K562 (cell line): ENCODE data around the gene FUT8. TPM values are rescaled to one million over a fixed set of nuclear protein-coding genes. Genes with fewer than 3 reads are reported as not detected.

Experiments used
- ATAC-seq: fragments of 200-7000 bp; cut with Tn5 transposase; 3 replicates; pipeline ENCODE4 v1.9.1; 2020; ENCODE audit warnings: moderate library complexity
- BruUV-seq: library from RNA; stranded (reverse); fragments of 400-500 nt; replicated peaks from 2 replicates; lab custom pipeline; 2021; lab: Mats Ljungman, UMichigan
- CTCF ChIA-PET: fragments of 300-600 bp; formaldehyde crosslinking; extraction: SDS; loops from one replicate; lab custom pipeline; 2021; ENCODE audit warnings: low intra/inter-chr PET ratio; lab: Yijun Ruan, JAX
- POLR2A ChIA-PET: fragments of 300-600, 350-650 bp; sonication (Branson Sonifier 250); formaldehyde crosslinking; extraction: SDS; loops from one replicate; lab custom pipeline; 2021; ENCODE audit warnings: antibody characterized with exemption, inconsistent platforms; lab: Yijun Ruan, JAX
- DNase-seq, 4 experiments: peaks; one replicate each; pipeline versions ENCODE4 v3.0.0 to v3.0.0-alpha.2; 2011 to 2018; ENCODE audit warnings: low spot score in 3 of 4, mixed read lengths in 3 of 4; ENCODE audit errors: extremely low read depth in 1 of 4
- FAIRE-seq: peaks from 2 replicates; lab custom pipeline; 2011; peaks lifted over from hg19 to GRCh38; lab: Jason Lieb, UNC
- H2AFZ ChIP-seq: 2 replicates; pipeline ENCODE4 v1.6.0; 2011; ENCODE audit warnings: low read depth, low read length, control low read depth, inconsistent platforms
- H3K27ac ChIP-seq: fragments of 200-600 bp; 3 replicates; pipeline ENCODE4 v1.8.0; 2011; ENCODE audit warnings: low read depth, mild to moderate bottlenecking, control low read depth, inconsistent platforms, low read length, moderate library complexity, mixed read lengths; ENCODE audit errors: extremely low read depth
- H3K27me3 ChIP-seq, 2 experiments: fragments of 300-600 bp in 1 of 2; 2 replicates in 1 of 2; 3 replicates in 1 of 2; pipeline versions ENCODE4 v1.6.0 to v1.8.0; 2011; ENCODE audit warnings: inconsistent platforms in 2 of 2, low read length in 2 of 2, mild to moderate bottlenecking in 1 of 2, mixed read lengths in 1 of 2, moderate library complexity in 1 of 2; ENCODE audit not compliant: control insufficient read depth in 2 of 2, insufficient read depth in 2 of 2
- H3K36me3 ChIP-seq: fragments of 300-600 bp; 3 replicates; pipeline ENCODE4 v1.8.0; 2011; ENCODE audit warnings: mild to moderate bottlenecking, low read length, inconsistent platforms; ENCODE audit not compliant: control insufficient read depth, insufficient read depth
- H3K4me1 ChIP-seq, 2 experiments: fragments of 200-600 bp in 1 of 2; replicated peaks in 1 of 2; 2 replicates in 1 of 2; 3 replicates in 1 of 2; pipeline versions ENCODE4 v1.5.1 to v1.8.0; 2011; ENCODE audit warnings: inconsistent platforms in 2 of 2, low read length in 2 of 2, mild to moderate bottlenecking in 1 of 2, mixed read lengths in 1 of 2, moderate library complexity in 1 of 2; ENCODE audit not compliant: control insufficient read depth in 2 of 2, insufficient read depth in 2 of 2
- H3K4me2 ChIP-seq: 2 replicates; pipeline ENCODE4 v1.6.1; 2011; ENCODE audit warnings: low read length, control low read depth, inconsistent platforms, mixed read lengths; ENCODE audit not compliant: insufficient read depth
- H3K4me3 ChIP-seq: fragments of 200-600 bp; sonication (generic), shearing (Covaris generic); 2 replicates; pipeline ENCODE4 v1.5.1; 2016; ENCODE audit warnings: control low read depth, inconsistent platforms
- H3K79me2 ChIP-seq: fragments of 200-600 bp; 3 replicates; pipeline ENCODE4 v1.8.0; 2011; ENCODE audit warnings: low read length, inconsistent platforms; ENCODE audit not compliant: control insufficient read depth, insufficient read depth
- H3K9ac ChIP-seq, 2 experiments: 2 replicates each; pipeline versions ENCODE4 v1.6.0 to v1.6.1; 2011; ENCODE audit warnings: low read depth in 2 of 2, low read length in 2 of 2, control low read depth in 1 of 2, inconsistent platforms in 1 of 2, mild to moderate bottlenecking in 1 of 2, mixed read lengths in 1 of 2; ENCODE audit not compliant: insufficient read depth in 1 of 2
- H3K9me1 ChIP-seq: one replicate; pipeline ENCODE4 v1.6.0; 2011; ENCODE audit warnings: inconsistent platforms, mild to moderate bottlenecking, low read length, moderate library complexity; ENCODE audit not compliant: control insufficient read depth, insufficient read depth
- H3K9me3 ChIP-seq: replicated peaks from 2 replicates; pipeline ENCODE4 v1.5.1; 2011; ENCODE audit warnings: low read depth, low read length, inconsistent platforms; ENCODE audit not compliant: control insufficient read depth, insufficient read depth
- H4K20me1 ChIP-seq: replicated peaks from 2 replicates; pipeline ENCODE4 v1.6.1; 2011; ENCODE audit warnings: low read length, inconsistent platforms, mixed read lengths; ENCODE audit not compliant: control insufficient read depth, insufficient read depth
- CBX3 ChIP-seq, 2 experiments: IDR thresholded peaks; 1 replicate in 1 of 2; 2 replicates in 1 of 2; pipeline ENCODE4 v1.6.1; 2012; ENCODE audit warnings: inconsistent platforms in 2 of 2, low read length in 2 of 2, borderline replicate concordance in 1 of 2, control low read depth in 1 of 2
- CEBPZ ChIP-seq: fragments of 150-350 bp; IDR thresholded peaks from 2 replicates; pipeline ENCODE4 v1.6.1; 2014; ENCODE audit warnings: low read depth, mild to moderate bottlenecking, low read length, borderline replicate concordance
- ESRRA ChIP-seq: fragments of 450-650 bp; IDR thresholded peaks from 2 replicates; pipeline ENCODE4 v1.6.1; 2014; ENCODE audit warnings: low read depth, mild to moderate bottlenecking, moderate library complexity, borderline replicate concordance
- RFX5 ChIP-seq: IDR thresholded peaks from 2 replicates; pipeline ENCODE4 v1.6.1; 2011; ENCODE audit warnings: low read depth, mild to moderate bottlenecking, improper control_type of control experiment, low read length
- SRSF1 ChIP-seq: fragments of 200-400 bp; formaldehyde crosslinking; IDR thresholded peaks from 2 replicates; pipeline ENCODE4 v1.6.1; 2017; ENCODE audit warnings: mild to moderate bottlenecking, low read depth, low read length, moderate library complexity
- TAF7 ChIP-seq: fragments of 450-650 bp; IDR thresholded peaks from 2 replicates; pipeline ENCODE4 v1.6.1; 2016; ENCODE audit warnings: missing genetic modification characterization, missing compliant biosample characterization
- ZNF592 ChIP-seq: fragments of 450-650 bp; IDR thresholded peaks from 2 replicates; pipeline ENCODE4 v1.6.1; 2017; ENCODE audit warnings: antibody characterized with exemption, mild to moderate bottlenecking
- ZSCAN32 ChIP-seq: fragments of 450-650 bp; formaldehyde crosslinking; IDR thresholded peaks from 2 replicates; pipeline ENCODE4 v1.4.0; 2020; ENCODE audit warnings: mild to moderate bottlenecking, moderate library complexity
- whole genome bisulfite sequencing: fragments of 100-300 bp; shearing (Covaris generic); methylation state at CpG from one replicate; pipeline ENCODE4 v1.1.6; 2016; ENCODE audit warnings: low coverage, mixed read lengths; ENCODE audit not compliant: insufficient coverage; ENCODE audit errors: missing lambda C conversion rate; 5-methylcytosine and 5-hydroxymethylcytosine counted together
- in situ Hi-C: fragments of 300-500 bp; cut with MboI; formaldehyde crosslinking; loops from 4 replicates; pipeline ENCODE4 v1.15.0; 2018; ENCODE audit warnings: inconsistent platforms, mixed read lengths
- intact Hi-C: fragments of 100-400 bp; cut with micrococcal nuclease; formaldehyde crosslinking; loops from 2 replicates; pipeline ENCODE4 v1.14.2; 2022
- polyA plus RNA-seq, 8 experiments: library from polyadenylated mRNA; depleted of rRNA in 4 of 8; stranded (reverse) in 5 of 8; unstranded in 3 of 8; fragments of >200 nt; fragmentation: Nextera tagmentation in 2 of 8; fragmentation: Illumina TruSeq in 1 of 8; extraction: Ambion mirVana in 2 of 8; extraction: Trizol in 1 of 8; gene quantifications; 2 replicates each; pipeline versions ENCODE4 v1.2.1 to v1.2.3, GENCODE V29; 2011 to 2014; ENCODE audit warnings: inconsistent platforms in 1 of 8, missing spikeins in 1 of 8
- total RNA-seq, 7 experiments: library from RNA; depleted of rRNA in 6 of 7; stranded (reverse); fragments of >200 nt in 6 of 7; fragmentation: Illumina TruSeq in 2 of 7; extraction: Trizol in 2 of 7; gene quantifications; 2 replicates each; pipeline versions ENCODE4 v1.2.1 to v1.2.3, GENCODE V29; 2011 to 2021; ENCODE audit warnings: low replicate concordance in 1 of 7

The FUT8 gene
- total and polyA plus RNA-seq, 9 of the 15 experiments (the other 6 are each of a cell fraction or from before 2014, with no cell fraction given): 4.1 to 15.2 (median 7.8) TPM

- H3K79me2 ChIP-seq: no peaks in the 10 kb centered on the region
- no peak overlapping the region for H3K9ac ChIP-seq
- intact Hi-C loops: no loop called here
- no TSS peak for BruUV-seq
- no peaks in the 10 kb centered on the region for H3K36me3 ChIP-seq
- no peaks in the 10 kb centered on the region for H3K9me1 ChIP-seq
- H3K4me2 ChIP-seq: no peak overlapping the region
- H4K20me1 ChIP-seq: no peaks in the 10 kb centered on the region
- TF ChIP-seq ZNF592 (no peak), SRSF1 (no peak), ZSCAN32 (CRISPR knock-in tag) (no peak), CEBPZ (no peak), TAF7 (tag) (no peak), RFX5 (no peak), CBX3 (IDR thresholded peaks at IDR 0.05; ENCODE audit: borderline replicate concordance in 1 of 2, low read length in 2 of 2) (no peak), ESRRA (no peak)
- TF ChIP-seq, all 486 proteins: peak for 0
- ATAC-seq (no peak), FAIRE-seq (no peak), DNase-seq (no peak)
- Histone ChIP-seq H3K4me1 (no peaks in the 10 kb centered on the region), H3K4me3 (no peak overlapping the region), H3K27ac (no peak overlapping the region), H2AFZ (no peak overlapping the region), H3K9me3 (no peaks in the 10 kb centered on the region), H3K27me3 (no peaks in the 10 kb centered on the region)
- 24% methylated on average over 5 of the region's 5 CpGs for WGBS
- POLR2A ChIA-PET: no interaction called here
- in situ Hi-C loops: no loop called here
- CTCF ChIA-PET: no interaction called here
Measured at GRCh38 chr14:65676361-65677014, 264.0 kb downstream of the FUT8 start.
